Tibial nerve (tissue), 4 donors: ENCODE data around the gene RAB11FIP3. TPM values are rescaled to one million over a fixed set of nuclear protein-coding genes. Genes with fewer than 3 reads are reported as not detected.

Source experiments
- DNase-seq, 2 donors: peaks; one replicate each; pipeline ENCODE4 v3.0.0-alpha.2; 2019; ENCODE audit warnings: low spot score in 2 of 2
- H3K27ac ChIP-seq, 4 donors: fragments of 200-600 bp; sonication (generic) in 3 of 4; one replicate each; pipeline ENCODE4 v1.5.1; 2017 to 2019; ENCODE audit warnings: mild to moderate bottlenecking in 1 of 4
- H3K27me3 ChIP-seq, 2 donors: fragments of 200-600 bp; sonication (generic) in 1 of 2; one replicate each; pipeline versions ENCODE4 v1.5.1 to v1.6.0; 2017 to 2019
- H3K36me3 ChIP-seq, 3 donors: fragments of 200-600 bp; sonication (generic); one replicate each; pipeline ENCODE4 v1.5.1; 2018 to 2019
- H3K4me1 ChIP-seq, 4 donors: fragments of 200-600 bp; sonication (generic) in 3 of 4; one replicate each; pipeline ENCODE4 v1.5.1; 2017 to 2019
- H3K4me3 ChIP-seq, 4 donors: fragments of 200-600 bp; sonication (generic) in 3 of 4; one replicate each; pipeline ENCODE4 v1.5.1; 2017 to 2019; ENCODE audit warnings: mild to moderate bottlenecking in 1 of 4, moderate library complexity in 1 of 4
- H3K9me3 ChIP-seq, 4 donors: fragments of 200-600 bp; sonication (generic) in 3 of 4; one replicate each; pipeline ENCODE4 v1.5.1; 2017 to 2019
- EP300 ChIP-seq, 2 donors: sonication (generic); formaldehyde crosslinking; IDR thresholded peaks; one replicate each; pipeline ENCODE4 v1.6.1; 2017; ENCODE audit warnings: antibody characterized with exemption in 2 of 2, mild to moderate bottlenecking in 1 of 2
- POLR2A ChIP-seq, 2 donors: fragments of 450-650 bp; IDR thresholded peaks; one replicate each; pipeline ENCODE4 v1.6.1; 2017; ENCODE audit warnings: antibody characterized with exemption in 2 of 2, mild to moderate bottlenecking in 2 of 2, moderate library complexity in 2 of 2
- WGBS, 2 donors: methylation state at CpG; one replicate each; pipeline ENCODE4 v1.1.5; 2018; 5-methylcytosine and 5-hydroxymethylcytosine counted together
- total RNA-seq, 4 donors: library from RNA; depleted of rRNA; stranded (reverse); fragments of >200 nt; gene quantifications; one replicate each; pipeline ENCODE4 v1.1.0, GENCODE V29; 2016
- TF ChIP-seq, protein P1 (sequence below), 5 experiments: fragments of 200-600 bp in 3 of 5; fragments of 450-650 bp in 2 of 5; sonication (generic) in 3 of 5; IDR thresholded peaks; one replicate each; pipeline ENCODE4 v1.5.1; 2016 to 2019; ENCODE audit warnings: antibody characterized with exemption in 5 of 5, mild to moderate bottlenecking in 3 of 5, moderate library complexity in 2 of 5

RAB11FIP3 gene
- total RNA-seq, 4 donors from 2014 or later, result 30.2 to 128 (median 54.6) TPM

DNA sequence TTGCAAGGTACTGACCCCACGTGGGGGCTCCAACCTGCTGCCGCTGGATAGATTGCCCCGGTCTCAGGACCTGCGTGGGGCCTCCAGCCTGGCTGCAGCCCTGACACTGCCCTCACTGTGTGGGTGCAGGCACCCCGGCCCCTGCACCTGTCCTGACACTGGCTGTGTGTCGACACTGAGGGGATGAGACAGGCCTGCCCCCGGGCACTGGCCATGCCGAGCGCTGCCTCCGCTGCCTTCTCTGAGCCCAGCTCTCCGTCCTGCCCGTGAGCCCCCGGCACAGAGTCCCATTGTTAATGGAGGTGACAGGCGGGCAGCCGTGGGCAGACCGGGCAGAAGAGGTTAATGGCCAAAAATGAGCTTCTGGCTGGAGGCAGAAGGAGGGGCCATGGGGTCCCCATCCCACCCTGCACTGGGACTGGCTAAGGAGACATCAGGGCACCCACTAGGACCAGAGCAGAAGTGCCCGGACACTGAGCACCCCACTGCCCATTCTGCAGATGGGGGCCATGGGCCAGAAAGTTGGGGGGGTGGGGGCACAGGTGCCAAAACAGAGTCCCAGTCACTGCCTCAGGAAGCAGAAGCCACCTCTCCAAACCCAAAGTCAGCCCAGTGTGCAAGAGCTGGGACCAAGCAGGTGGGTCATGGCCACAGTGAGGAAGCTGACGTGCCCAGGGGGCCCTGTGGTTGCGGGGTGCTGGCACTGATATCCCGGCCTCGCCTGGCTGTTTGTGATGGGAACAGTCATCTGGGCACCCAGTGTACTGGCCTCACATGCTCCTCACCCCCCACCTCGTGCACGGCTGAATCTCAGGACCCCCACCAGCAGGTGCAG, 132.2 kb downstream of the RAB11FIP3 start:
- Histone ChIP-seq H3K36me3 (peaks cover 0 to 14% (median 0%) of the 10 kb centered on the region in 3 donors), H3K27me3 (peaks cover 0 to 35% of the 10 kb centered on the region in 2 donors), H3K4me3 (no peak overlapping the region), H3K27ac (no peak overlapping the region), H3K4me1 (peaks cover 0 to 37% (median 6%) of the 10 kb centered on the region in 4 donors), H3K9me3 (no peaks in the 10 kb centered on the region)
- WGBS, 2 donors, result 65 to 66% methylated on average over 9 to 22 of the region's 23 CpGs
- no peak for TF ChIP-seq POLR2A (IDR thresholded peaks at IDR 0.05)
- TF ChIP-seq EP300 (IDR thresholded peaks at IDR 0.05), result no peak
- TF ChIP-seq, protein P1, sequence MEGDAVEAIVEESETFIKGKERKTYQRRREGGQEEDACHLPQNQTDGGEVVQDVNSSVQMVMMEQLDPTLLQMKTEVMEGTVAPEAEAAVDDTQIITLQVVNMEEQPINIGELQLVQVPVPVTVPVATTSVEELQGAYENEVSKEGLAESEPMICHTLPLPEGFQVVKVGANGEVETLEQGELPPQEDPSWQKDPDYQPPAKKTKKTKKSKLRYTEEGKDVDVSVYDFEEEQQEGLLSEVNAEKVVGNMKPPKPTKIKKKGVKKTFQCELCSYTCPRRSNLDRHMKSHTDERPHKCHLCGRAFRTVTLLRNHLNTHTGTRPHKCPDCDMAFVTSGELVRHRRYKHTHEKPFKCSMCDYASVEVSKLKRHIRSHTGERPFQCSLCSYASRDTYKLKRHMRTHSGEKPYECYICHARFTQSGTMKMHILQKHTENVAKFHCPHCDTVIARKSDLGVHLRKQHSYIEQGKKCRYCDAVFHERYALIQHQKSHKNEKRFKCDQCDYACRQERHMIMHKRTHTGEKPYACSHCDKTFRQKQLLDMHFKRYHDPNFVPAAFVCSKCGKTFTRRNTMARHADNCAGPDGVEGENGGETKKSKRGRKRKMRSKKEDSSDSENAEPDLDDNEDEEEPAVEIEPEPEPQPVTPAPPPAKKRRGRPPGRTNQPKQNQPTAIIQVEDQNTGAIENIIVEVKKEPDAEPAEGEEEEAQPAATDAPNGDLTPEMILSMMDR (IDR thresholded peaks at IDR 0.05), result no peak
- DNase-seq, result no peak

DNA sequence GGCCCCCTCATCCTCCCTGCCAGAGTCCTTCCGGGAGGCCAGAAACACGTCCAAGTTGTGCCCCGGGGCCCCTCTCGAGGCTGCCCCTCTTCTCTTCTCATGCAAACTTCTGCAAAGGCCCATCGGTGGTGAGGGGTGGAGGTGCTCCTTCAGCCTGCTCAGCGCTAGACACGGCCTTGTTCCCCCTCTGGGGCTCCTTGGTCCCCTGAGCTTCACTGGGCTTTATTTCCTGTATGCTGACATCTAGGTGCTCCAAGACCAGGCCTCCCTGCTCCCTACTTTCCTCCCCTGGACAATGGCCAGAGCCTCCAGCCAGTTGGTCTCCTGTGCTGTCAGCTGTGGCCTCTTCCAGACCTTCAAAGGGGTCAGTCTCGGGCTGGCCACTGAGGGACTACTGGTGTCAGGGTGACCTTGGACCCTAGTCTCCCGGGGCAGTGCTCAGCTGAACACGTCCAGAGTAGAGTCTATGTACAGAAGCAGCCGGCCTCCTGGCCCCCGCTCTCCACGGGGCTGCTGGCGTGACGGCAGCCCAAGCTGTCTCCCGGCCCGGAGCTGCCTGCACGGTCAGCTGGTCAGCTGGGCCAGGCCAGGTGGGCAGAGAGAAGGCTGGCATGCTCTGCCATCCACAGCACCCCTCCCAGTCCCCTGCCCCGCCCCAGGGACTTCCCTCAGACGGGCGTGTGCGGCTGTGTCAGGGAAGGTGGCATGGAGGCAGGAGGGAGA, 133.0 kb downstream of the RAB11FIP3 start:
- Histone ChIP-seq H3K27me3 (peaks cover 0 to 43% of the 10 kb centered on the region in 2 donors), H3K4me1 (peaks cover 0 to 37% (median 6%) of the 10 kb centered on the region in 4 donors), H3K4me3 (no peak overlapping the region), H3K36me3 (peaks cover 0 to 6% (median 0%) of the 10 kb centered on the region in 3 donors), H3K27ac (no peak overlapping the region), H3K9me3 (no peaks in the 10 kb centered on the region)
- no peak for DNase-seq
- TF ChIP-seq, protein P1 (IDR thresholded peaks at IDR 0.05), result no peak
- TF ChIP-seq EP300 (IDR thresholded peaks at IDR 0.05) (no peak), POLR2A (IDR thresholded peaks at IDR 0.05) (no peak)
- 58 to 62% methylated on average over 18 to 21 of the region's 22 CpGs for WGBS, 2 donors

DNA sequence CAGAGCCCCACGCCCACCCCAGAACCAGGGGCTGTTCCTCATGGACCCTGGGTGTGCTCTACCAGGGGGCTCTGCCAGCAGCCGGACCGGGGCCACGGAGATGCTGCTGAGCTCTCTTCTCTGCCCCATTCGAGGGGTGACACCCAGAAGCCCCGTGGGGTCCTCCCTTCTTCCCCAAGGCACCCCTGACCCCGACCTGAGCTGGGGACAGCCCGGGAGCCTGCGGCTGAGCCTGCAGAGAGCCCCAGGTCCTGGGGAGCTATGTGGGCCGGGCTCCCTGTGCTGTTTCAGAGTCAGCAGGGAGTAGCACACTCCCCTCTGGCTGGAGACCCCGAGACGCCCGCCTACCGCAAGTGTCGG, 133.6 kb downstream of the RAB11FIP3 start:
- TF ChIP-seq, protein P1 (IDR thresholded peaks at IDR 0.05), result no peak
- TF ChIP-seq EP300 (IDR thresholded peaks at IDR 0.05), result no peak
- no peak for TF ChIP-seq POLR2A (IDR thresholded peaks at IDR 0.05)
- peaks cover 0 to 1% (median 0%) of the 10 kb centered on the region in 3 donors for H3K36me3 ChIP-seq
- no peak for DNase-seq
- no peak overlapping the region for H3K27ac ChIP-seq
- 65 to 86% methylated on average over 10 to 12 of the region's 15 CpGs for WGBS, 2 donors
- H3K4me1 ChIP-seq, result peaks cover 0 to 33% (median 5%) of the 10 kb centered on the region in 4 donors
- no peaks in the 10 kb centered on the region for H3K9me3 ChIP-seq
- H3K27me3 ChIP-seq, result peaks cover 0 to 48% of the 10 kb centered on the region in 2 donors
- H3K4me3 ChIP-seq, result no peak overlapping the region

DNA sequence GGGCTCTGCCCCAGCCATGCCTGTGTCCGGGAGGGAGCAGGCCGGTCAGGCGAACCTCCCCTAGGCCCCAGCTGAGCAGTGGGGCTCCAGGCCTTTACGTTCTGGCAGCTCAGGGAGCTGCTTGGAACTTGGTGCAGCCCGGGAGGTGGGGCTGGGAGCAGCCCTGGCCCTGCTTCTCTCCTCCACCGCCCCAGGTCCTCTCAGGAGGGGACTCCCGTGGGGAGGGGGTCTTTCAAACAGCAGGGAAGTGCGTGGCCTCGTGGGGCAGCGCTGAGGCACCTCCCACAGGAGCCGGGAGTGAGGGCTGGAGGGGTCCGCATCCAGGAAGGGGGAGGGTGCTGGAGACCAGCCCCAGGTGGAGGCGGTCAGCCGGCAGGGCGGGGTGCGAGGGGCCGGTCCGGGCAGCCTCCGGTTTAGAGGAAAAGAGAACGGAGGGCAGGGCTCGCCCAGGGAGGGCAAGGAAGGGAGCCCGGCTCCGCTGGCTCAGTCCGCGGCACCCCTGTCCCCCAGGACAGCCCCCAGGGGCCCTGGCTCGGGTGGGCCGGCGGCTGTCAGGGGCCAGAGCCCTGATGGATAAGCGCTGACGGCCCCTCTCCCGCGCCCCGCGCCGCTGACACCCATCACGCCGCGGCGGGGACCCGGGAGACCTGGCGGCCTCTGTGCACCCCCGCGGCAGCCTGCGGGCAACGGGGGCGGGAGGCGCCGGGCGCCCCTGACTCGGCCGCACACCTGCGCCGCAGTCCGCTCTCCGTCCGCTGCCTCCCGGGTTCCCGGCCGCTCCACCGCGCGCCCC, 134.2 kb downstream of the RAB11FIP3 start:
- Histone ChIP-seq H3K9me3 (no peaks in the 10 kb centered on the region), H3K4me1 (peaks cover 0 to 26% (median 1%) of the 10 kb centered on the region in 4 donors), H3K27ac (no peak overlapping the region), H3K4me3 (no peak overlapping the region), H3K36me3 (no peaks in the 10 kb centered on the region), H3K27me3 (peaks cover 0 to 48% of the 10 kb centered on the region in 2 donors)
- TF ChIP-seq, protein P1 (IDR thresholded peaks at IDR 0.05), result no peak
- TF ChIP-seq EP300 (IDR thresholded peaks at IDR 0.05) (no peak), POLR2A (IDR thresholded peaks at IDR 0.05) (no peak)
- WGBS, 2 donors, result 11% methylated on average over 17 to 37 of the region's 62 CpGs
- DNase-seq, result no peak
